ENCODE measurements around the gene NINL.

DNA sequence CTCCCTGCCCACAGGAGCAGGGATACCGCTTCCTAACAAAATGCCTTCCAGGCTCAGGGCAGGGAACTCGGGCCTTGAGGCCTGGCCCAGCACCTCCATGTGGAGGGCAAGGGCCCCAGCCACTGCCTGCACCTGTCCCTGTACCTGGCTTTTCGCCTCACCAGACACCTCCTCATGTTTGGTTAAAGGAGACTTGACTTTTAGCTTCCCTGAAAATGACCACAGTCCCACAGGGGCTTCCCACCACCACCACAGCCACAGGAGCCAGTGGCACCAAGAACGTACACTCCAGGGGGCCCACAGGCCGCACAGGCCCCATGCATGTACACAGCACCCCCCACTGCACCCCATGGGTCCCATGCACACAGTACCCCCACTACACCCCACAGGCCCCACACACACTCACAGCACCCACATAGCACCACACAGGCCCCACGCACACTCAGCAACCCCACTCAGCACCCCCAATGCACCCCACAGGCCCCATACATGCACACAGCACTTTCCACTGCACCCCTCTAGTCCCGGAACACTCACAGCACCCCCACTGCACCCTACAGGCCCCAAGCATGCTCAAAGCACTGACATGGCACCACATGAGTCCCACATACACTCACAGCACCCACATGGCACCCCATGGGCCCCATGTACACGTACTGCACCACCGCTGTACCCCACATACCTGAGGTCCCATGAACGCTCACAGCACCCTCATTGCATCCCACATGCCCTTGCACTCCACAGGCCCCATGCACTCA lies 91.4 kb downstream of the NINL start:
- TF ChIP-seq, protein P1, sequence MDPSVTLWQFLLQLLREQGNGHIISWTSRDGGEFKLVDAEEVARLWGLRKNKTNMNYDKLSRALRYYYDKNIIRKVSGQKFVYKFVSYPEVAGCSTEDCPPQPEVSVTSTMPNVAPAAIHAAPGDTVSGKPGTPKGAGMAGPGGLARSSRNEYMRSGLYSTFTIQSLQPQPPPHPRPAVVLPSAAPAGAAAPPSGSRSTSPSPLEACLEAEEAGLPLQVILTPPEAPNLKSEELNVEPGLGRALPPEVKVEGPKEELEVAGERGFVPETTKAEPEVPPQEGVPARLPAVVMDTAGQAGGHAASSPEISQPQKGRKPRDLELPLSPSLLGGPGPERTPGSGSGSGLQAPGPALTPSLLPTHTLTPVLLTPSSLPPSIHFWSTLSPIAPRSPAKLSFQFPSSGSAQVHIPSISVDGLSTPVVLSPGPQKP (IDR thresholded peaks at IDR 0.05; ENCODE audit: borderline replicate concordance, low read depth, low read length), result no peak
- TF ChIP-seq, protein P2, sequence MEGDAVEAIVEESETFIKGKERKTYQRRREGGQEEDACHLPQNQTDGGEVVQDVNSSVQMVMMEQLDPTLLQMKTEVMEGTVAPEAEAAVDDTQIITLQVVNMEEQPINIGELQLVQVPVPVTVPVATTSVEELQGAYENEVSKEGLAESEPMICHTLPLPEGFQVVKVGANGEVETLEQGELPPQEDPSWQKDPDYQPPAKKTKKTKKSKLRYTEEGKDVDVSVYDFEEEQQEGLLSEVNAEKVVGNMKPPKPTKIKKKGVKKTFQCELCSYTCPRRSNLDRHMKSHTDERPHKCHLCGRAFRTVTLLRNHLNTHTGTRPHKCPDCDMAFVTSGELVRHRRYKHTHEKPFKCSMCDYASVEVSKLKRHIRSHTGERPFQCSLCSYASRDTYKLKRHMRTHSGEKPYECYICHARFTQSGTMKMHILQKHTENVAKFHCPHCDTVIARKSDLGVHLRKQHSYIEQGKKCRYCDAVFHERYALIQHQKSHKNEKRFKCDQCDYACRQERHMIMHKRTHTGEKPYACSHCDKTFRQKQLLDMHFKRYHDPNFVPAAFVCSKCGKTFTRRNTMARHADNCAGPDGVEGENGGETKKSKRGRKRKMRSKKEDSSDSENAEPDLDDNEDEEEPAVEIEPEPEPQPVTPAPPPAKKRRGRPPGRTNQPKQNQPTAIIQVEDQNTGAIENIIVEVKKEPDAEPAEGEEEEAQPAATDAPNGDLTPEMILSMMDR (conservative IDR thresholded peaks at IDR 0.05; ENCODE audit: low read depth, low read length), result no peak
- TF ChIP-seq RCOR1 (IDR thresholded peaks at IDR 0.05; ENCODE audit: insufficient replicate concordance, low read length) (no peak), POLR2A (IDR thresholded peaks at IDR 0.05; ENCODE audit: low read depth, low read length) (no peak), BHLHE40 (IDR thresholded peaks at IDR 0.05; ENCODE audit: low read depth, low read length) (no peak), CHD1 (IDR thresholded peaks at IDR 0.05; ENCODE audit: low read depth, low read length) (no peak)
